Measurements from ENCODE around the gene ALG9.
A peak's percentile ranks its signal among the peaks of the same experiment; 100 is the strongest.
"Not testable (repeated sequence)": the region's sequence is repeated elsewhere in the genome, so short reads cannot be mapped to it uniquely, and the experiment has no call there.

The ALG9 gene

GRCh38 chr11:111870886-111871692 lies at the start of gene ALG9:
Gene ALG9 (minus strand): TSS chr11:111871581. CDS start chr11:111871482, 99 bp downstream.
- peak; percentile 92 for DNase-seq

DNA sequence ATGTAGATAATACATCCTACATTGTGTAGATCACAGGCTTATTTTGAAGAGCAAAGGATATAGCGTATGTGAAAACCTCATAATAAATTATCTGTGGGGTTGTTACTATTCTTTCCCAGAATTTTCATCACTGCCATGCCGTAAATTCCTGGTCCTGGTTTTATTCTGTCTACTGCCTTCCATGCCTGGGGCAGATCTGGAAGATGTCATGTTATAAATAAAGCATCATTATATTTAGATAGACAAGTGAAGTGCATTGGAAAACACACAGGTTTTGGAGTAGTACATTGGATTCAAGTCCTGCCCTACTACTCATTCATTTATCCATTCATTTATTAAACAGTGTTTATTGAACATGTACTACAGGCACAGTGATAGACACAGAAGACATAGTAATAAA lies 49.5 kb upstream of the ALG9 start:
- DNase-seq: no peak

DNA sequence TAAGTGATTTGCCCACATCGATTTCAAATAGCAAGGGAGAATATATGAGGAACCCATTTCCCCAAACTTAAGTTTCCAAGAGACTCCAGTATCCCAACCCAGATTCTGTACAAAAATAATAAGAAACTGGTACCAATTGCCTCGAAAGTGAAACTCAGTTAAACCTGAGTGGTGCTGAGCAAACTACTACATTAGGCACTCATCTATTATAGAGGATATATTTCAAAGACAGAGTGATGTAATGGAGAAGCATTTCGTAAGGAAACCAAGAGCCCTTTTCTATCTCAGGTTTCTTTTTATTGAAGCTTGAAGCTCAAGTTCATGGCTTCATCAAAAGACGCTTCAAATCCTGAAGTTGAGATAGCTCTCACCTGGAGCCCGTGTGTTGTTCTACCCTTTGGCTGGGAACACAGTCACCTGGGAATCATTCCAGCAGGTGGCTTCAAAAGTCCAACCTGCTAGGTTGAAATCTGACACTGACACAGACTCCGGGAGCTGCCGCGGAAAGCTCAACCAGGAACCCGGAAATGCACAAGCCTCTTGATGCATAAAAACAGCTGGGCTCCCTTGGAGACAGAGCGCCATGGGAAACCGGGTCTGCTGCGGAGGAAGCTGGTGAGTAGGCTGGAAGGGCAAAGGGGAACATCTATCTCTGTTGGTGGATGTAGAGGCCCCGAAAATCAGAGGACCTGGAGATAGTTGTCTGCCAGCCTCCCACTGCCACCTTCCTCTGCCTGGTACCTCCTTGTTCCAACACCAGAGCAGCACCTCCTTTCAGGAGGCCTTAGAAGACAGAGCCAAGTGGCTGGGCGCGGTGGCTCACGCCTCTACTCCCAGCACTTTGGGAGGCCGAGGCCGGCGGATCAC lies 47.2 kb upstream of the ALG9 start, which contains the start of gene C11orf52:
TSS of gene C11orf52 (plus strand) at position 524 of the 867 bp plus-strand sequence. CDS start at position 584, 60 bp downstream.
- no peak for DNase-seq

DNA sequence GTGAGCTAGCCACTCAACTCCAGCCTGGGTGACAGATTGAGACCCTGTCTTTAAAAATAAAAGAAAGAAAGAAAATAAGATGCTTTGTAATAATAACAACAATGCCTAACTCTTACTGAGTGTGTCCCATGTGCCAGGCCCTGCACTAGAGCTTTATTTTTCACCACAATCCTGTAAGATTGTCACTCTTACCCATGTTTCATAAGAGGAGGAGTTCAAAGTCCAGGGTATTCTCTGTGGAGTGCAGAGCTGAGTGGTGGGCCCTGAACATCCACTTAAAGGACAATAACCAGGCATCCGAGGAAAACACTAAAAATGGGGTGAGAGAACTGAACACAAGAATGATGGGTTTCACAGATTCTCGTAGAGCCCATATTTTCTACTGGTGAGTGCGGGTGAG lies 46.4 kb upstream of the ALG9 start:
- DNase-seq: no peak

DNA sequence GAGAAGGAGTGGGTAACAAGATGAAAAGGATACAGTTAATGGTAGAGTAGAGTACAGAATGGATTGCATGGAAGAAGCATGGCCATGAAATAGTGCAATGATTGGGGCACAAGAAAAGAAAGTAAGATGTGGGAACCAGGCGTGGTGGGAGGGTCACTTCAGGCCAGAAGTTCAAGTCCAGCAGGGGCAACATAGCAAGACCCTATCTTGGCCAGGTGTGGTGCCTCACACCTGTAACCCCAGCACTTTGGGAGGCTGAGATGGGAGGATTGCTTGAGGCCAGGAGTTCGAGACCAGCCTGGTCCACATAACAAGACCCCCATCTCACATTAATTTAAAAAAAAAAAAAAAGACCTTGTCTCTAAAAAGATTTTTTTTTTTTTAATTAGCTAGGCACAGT lies 45.9 kb upstream of the ALG9 start:
- DNase-seq: no peak

DNA sequence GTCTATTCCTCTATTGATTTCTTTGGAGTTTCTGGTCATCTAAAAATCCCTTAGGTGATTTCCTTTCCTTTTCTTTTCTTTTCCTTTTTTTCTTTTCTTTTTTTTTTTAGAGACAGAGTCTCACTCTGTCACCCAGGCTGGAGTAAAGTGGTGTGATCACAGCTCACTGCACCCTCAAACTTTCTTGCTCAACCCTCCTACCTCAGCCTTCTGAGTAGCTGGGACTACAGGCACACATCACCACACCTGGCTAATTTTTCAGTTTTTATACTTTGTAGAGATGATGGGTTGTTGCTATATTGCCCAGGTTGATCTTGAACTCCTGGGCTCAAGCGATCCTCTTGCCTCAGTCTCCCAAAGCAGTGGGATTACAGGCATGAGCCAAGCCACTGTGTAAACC lies 45.4 kb upstream of the ALG9 start:
- DNase-seq: no peak

DNA sequence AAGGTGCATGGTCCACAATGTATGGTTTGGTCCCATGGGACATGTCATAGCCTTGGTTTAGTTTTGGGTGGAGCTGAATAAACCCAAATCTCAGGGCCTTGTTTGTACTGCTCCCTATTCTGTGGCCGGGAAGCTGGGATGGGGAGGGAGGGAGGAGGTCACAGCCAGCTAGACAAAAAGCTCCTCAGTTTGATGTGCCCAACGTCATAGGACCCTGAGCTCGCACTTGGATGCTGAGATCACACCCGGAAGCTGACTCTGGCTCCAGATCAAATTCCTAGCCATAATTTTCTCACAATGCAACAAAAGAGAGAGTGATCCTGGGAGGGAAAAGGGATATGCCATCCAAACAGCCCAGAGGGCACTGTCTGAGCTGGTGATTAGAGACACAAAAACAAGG lies 42.6 kb upstream of the ALG9 start:
- DNase-seq: no peak

GRCh38 chr11:111913031-111913861 lies 41.9 kb upstream of the ALG9 start:
- no peak for DNase-seq

DNA sequence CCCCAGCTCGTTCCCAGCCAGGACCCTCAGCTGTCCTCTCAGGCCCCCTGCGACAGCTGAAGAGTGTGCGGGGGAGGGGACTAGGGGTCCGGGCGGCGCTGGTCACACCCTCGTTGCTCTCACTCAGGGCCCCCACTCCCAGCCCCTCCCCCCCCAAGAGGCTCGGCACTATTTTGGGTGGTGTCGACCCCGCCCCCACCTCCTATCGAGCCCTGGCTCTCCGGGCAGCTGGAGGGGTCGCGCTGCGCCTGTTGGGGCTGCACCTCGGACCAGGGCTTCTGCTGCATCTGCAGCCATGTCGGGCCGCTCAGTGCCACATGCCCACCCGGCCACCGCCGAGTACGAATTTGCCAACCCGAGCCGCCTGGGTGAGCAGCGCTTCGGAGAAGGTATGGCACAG lies 41.2 kb upstream of the ALG9 start, which contains the start of gene HSPB2:
TSS of gene HSPB2 (plus strand) at position 200 of the 400 bp plus-strand sequence. CDS start at position 296, 96 bp downstream.
- DNase-seq: no peak

DNA sequence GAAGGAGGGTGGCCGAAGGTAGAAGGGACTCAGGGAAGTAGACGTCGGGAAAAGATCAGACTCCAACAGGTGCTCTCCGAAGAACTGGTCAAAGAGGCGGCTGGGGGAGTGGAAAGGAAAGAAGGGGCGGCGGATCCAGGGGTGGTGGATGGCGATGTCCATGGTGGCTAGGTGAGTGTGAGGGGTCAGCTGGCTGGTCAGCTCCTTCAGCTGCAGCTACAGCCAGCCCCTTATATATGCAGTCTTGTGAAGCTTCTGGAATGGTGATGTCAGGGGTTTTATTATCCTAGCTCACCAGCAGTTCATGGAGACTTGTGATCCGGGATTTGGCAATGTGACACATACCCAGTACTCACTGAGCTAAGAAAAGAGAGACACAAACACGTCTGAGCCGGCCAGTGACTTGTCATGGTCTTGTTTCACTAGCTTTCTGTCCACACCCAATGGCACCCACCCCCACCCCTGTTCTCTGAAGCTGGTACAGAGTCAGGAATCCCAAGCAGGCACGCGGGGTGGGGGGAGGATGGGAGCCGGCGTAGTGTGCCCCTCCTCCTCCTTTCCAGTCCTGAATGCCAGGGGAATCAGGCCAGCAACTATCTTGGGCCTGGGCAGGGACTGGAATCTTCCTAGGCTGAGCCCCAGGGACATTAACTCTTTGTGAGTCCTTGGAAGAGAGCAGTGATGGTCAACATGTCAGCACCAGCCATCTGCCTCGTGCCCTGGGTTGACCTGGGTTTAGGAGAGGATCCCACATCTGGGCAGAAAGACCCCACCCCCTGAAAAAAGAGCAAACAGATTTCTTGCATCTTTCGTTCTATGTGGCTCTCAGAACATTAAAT lies 40.4 kb upstream of the ALG9 start, which contains the start of gene CRYAB:
TSS of gene CRYAB (minus strand) at position 208 of the 839 bp plus-strand sequence. CDS start at position 162, 46 bp downstream.
- no peak for DNase-seq

DNA sequence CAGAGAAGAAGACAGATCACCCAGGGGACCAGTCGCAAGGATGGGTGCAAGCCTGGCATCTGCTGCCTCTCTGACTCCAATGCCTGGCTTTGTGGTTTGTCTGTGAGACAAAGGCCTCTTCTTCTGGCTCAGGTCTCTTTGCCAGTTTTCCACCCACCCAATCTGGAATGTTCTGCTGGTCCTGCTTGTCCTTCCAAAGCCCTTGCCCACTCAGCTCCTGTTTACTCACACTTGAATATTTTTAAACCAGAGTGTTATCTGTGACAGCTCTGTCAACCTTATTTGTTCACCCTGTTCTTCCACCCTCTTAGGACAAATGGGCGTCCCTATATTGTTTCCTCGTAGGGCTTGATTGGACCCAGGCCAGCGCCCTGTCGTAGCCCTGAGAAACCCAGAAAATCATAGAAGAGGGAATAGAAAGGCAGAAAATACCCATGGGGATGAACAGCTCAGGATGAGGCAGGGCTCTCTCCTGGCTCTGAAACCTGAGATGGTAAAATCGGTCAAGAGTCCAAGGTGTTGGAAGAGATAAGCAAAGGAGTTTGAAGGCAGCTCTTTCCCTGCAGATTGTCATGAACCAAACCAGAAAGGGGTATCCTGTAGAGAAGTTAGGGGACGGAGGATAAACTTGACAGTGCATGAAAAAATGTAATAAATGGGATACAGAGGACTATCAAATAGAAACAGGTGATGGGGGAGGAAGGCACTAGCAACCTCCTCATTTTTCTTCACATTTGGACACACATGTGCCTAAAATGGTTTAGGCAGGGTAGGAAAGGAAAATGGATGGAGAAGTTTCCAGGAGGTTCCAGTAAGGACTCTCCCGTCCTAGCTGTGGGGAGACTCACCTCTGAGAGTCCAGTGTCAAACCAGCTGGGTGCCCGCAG lies 39.5 kb upstream of the ALG9 start:
- no peak for DNase-seq

DNA sequence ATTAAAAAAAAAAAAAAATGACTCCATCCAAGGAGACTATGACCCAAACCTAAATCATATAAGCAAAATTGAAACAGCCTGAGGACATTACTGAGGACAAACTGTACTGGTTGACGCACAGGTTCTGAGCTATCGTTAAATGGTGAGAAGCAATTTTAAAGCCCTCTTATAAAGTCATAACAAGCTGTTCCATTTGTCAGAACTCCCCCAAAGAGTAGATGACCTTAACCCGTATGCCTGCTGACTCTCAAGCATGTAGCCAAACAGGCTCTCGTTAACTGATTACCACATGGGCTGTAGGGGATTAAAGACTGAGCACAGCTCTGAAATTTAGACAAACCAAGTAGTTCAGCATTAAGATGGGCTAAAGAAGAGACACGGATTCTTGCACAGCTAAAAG lies 38.0 kb upstream of the ALG9 start:
- DNase-seq: no peak

- no peak for DNase-seq
These were observed 37.4 kb upstream of the ALG9 start for GRCh38 chr11:111908639-111909305.

DNA sequence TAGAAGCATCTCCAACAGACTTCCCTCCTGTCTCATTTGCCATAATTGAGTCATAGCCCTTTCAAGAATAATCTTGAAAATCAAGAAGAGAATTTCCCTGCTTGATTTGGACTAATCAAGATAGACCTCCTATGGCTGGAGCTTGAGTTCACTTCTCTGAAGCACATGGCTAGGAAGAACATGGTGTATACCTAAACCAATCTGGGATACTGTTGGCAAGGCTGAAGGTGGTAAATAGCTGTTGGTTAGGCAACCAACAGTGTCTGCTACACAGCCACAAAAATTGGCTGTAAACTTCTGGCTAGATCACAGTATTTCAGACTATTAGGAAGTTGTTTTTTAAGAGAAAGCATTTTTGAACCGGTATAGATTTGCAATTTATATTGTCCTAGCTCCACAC lies 35.3 kb upstream of the ALG9 start:
- no peak for DNase-seq

GRCh38 chr11:111905411-111905810 lies 34.0 kb upstream of the ALG9 start:
- DNase-seq: no peak

DNA sequence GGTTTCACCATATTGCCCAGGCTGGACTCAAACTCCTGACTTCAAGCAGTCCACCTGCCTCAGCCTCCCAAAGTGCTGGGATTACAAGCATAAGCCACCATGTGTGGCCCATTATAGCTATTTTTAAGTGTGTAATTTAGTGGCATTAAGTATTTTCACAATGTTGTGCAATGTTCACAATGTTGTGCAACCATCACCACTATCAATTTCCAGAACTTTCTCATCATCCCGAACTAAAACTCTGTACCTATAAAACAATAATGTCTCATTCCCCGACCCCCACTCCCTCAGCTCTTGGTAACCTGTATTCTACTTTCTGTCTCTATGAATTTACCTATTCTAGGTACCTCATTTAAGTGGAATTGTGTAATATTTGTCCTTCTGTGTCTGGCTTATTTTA lies 15.5 kb upstream of the ALG9 start:
- DNase-seq: no peak

DNA sequence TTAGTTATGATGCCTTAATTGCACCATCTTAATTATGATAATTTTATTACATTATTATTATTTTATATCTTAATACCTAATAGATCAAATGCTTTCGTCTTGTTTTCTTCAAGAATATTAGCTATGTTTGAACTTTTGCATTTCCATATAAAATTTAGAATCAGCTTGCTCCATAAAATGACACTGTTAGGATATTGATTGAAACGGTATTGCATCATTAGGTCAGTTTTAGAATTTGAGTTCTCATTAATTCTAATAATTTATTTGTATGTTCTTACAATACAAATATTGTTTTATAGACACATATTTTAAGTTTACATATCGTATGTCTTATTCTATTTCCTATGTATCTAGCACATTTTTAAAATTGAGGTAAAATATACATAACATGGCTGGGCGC lies 14.7 kb upstream of the ALG9 start:
- DNase-seq: no peak

GRCh38 chr11:111885053-111885452 lies 13.7 kb upstream of the ALG9 start:
- not testable (repeated sequence) for DNase-seq

- no peak for DNase-seq
These were observed 10.8 kb upstream of the ALG9 start for GRCh38 chr11:111882202-111882601.

DNA sequence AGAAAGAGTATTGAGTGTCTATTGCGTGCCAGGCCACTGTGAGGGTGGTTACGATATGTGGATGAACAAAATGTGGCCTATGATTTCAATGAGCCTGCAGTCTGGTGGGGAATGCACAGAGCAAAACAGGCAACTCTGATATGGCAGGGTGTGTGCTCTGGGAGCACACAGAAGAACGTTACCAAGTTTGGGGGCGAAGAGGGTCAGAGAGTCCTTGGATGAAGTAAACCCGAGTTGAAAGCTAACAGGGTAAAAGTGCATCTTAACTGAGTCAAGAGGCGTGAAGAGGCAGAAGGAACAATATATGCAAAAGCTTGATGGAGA lies 8.2 kb upstream of the ALG9 start:
- DNase-seq: no peak
